ENCODE results near the gene UROC1. TPM values are rescaled to one million over a fixed set of nuclear protein-coding genes. Genes with fewer than 3 reads are reported as not detected.

Gene UROC1
- total RNA-seq, 1 donor from 2014 or later = not detected

GRCh38 chr3:126454437-126455198 is 63.0 kb downstream of the UROC1 start:
- no peak for DNase-seq
- intact Hi-C loops (cut with micrococcal nuclease) = no loop called here
- ATAC-seq = no peak

DNA sequence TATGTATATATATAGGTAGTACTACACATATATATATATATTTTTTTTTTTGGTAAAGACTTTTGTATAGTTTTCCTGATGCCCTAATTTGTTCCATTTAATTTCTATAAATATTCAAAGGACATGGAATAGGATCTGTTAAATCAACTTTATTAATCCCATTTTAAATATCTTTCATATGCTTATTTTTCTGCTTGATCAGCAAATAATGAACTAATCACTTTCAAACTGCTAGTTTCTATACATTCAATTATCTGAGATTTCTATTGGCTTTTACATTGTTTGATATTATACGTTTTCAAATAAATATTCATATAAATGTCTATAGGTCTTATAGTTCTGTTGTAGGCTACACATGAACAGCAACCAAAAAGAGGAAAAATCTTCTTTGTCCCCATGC is 63.5 kb downstream of the UROC1 start:
- intact Hi-C loops (cut with micrococcal nuclease) = no loop called here
- ATAC-seq (no peak), DNase-seq (no peak)

DNA sequence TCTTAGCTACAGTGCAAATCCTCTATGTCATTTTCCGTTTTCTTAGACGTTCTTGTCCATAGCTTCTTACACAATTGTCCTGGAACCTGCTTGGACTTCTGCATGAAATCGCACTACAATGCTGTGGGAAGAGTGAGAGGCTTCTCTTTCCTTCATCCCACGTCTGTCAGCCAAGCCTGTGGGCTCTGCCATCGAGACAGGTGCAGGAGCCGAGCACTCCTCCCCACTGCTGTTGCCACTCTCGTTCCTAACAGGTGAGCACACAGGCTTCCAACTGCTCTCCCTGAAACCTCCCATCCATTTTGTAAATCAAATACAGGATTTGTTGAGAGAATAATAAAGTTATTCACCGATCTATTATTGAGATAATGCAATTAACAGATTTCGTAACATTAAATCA is 65.4 kb downstream of the UROC1 start:
- ATAC-seq = no peak
- no peak for DNase-seq
- intact Hi-C loops (cut with micrococcal nuclease) = no loop called here

GRCh38 chr3:126451511-126451910 is 66.1 kb downstream of the UROC1 start:
- ATAC-seq (peak; percentile 34), DNase-seq (no peak)
- intact Hi-C loops (cut with micrococcal nuclease) = no loop called here

DNA sequence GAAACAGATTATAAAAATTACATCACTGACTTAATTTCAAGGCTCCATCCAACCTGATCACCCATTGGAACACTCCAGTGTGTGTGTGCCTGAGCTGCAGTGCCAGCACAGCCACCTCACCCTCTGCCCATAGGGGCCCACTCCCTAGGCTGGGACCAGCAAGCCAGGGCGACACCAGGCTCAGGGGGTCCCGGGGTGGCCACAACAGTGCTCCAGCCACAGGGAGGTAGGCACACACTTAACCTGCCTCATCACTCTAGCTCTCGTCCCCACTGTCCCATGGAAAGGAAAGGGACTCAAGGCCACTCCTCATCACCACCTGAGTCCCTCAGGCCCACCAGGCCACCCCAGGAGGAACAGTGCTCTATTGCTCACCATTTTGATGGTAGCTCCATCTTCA is 66.8 kb downstream of the UROC1 start:
- DNase-seq = no peak

DNA sequence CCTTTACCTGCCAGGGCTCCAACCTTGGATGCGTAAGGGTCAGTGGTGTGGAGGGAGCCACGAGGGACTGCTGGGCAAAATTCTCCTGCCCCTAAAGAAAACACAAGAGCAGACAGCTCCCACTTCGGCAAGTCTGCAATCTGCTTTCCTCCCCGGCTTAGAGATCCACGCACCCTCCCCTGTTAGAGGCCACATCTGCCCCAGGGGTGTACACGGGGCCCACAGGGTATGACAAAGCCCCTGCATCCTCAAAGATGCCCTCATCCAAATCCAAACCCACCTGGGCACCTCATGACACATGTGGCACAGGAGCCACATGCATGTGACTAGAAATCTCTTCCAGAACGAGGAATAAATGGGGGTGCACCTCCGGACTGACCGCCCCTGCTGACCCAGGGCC is 67.4 kb downstream of the UROC1 start:
- ATAC-seq (no peak), DNase-seq (no peak)
- intact Hi-C loops (cut with micrococcal nuclease) = no loop called here

More for the DNA sequence above, 66.8 kb downstream of the UROC1 start:
- intact Hi-C loops (cut with micrococcal nuclease) = no loop called here
- ATAC-seq = no peak

GRCh38 chr3:126449621-126450051 is 67.9 kb downstream of the UROC1 start:
- ATAC-seq = no peak
- no peak for DNase-seq
- intact Hi-C loops (cut with micrococcal nuclease) = no loop called here

- ATAC-seq = no peak
- intact Hi-C loops (cut with micrococcal nuclease) = no loop called here
- DNase-seq = no peak
Observed at GRCh38 chr3:126448893-126449180, 68.7 kb downstream of the UROC1 start.

- intact Hi-C loops (cut with micrococcal nuclease) = no loop called here
- ATAC-seq (no peak), DNase-seq (no peak)
Observed at GRCh38 chr3:126448136-126448892, 69.3 kb downstream of the UROC1 start.

GRCh38 chr3:126447456-126448106 is 70.0 kb downstream of the UROC1 start:
- ATAC-seq = no peak
- no peak for DNase-seq
- intact Hi-C loops (cut with micrococcal nuclease) = no loop called here

GRCh38 chr3:126446791-126447190 is 70.8 kb downstream of the UROC1 start:
- DNase-seq (no peak), ATAC-seq (no peak)
- intact Hi-C loops (cut with micrococcal nuclease) = no loop called here

DNA sequence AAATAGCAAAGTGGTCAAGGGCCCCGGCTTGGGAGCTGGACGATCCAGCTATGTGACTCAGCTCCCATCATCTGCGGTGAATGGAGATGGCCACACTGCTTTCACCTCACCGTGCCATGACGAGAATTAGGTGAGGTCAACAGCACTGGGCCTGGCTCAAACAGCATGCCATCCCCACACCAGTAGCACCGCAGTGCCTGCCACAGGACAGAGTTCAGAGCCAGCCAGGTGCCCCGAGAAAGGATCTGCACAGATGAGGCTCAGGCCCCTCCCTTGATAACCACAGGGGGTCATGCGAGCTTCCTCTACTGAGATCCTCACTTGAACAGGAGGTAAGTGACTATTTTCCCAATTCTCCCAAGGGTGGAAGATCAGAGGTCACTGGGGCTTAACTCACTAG is 71.3 kb downstream of the UROC1 start:
- intact Hi-C loops (cut with micrococcal nuclease) = no loop called here
- DNase-seq (no peak), ATAC-seq (no peak)

DNA sequence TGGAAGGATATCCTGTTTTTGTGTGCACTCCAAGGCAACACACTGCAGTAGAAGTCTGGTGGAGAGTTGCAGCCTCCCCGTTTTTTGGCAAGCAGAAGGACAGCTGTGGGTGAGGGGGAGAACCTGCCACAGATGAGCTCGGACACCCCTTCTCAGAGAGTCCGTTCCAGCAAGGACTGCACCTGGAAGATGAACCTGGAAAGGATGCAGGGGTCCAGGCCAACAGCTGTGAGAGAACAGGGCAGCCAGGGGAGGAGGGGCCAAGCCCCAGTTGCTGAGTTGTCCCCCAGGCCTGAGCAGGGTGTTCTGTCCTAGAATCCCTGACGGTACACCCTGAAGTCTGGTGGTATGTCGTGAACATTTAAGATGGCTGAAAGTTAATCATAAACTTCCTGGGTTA is 72.1 kb downstream of the UROC1 start:
- ATAC-seq (no peak), DNase-seq (no peak)
- intact Hi-C loops (cut with micrococcal nuclease) = no loop called here

GRCh38 chr3:126442856-126443242 is 74.7 kb downstream of the UROC1 start:
- DNase-seq = no peak
- intact Hi-C loops (cut with micrococcal nuclease) = no loop called here
- no peak for ATAC-seq

- intact Hi-C loops (cut with micrococcal nuclease) = no loop called here
- ATAC-seq (peak; percentile 71), DNase-seq (peak; percentile 77)
Observed at GRCh38 chr3:126442094-126442855, 75.3 kb downstream of the UROC1 start.

DNA sequence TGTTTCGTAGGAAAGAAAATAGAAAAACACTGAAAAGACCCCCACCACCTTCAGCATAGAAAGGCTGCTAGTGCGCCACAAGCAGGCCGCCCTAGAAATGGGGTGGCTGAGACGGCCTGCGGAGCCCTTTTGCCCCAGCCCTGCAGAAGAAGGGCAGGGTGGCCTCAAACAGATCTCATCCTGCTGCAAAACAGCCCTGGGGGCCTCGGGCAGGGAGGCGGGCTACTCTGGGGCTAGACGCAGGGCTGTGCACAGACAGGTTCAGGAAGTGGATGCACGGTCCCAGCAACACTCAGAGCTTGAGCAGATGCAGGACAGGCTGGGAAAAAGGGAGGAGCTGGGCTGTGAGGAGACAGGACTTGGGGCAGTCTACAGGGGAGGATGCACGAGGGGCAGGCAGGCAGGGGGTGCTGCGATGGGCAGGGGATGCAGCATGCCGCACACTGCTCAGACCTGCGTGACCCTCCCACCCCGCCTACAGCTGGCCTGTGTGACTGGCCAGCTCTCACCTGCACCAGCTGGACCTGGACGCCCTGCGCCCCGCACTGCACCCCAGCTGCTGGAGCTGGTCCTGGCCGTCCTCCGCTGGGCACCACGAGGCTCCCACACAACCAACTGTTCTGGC is 76.2 kb downstream of the UROC1 start:
- no peak for DNase-seq
- intact Hi-C loops (cut with micrococcal nuclease) = no loop called here
- ATAC-seq = no peak

DNA sequence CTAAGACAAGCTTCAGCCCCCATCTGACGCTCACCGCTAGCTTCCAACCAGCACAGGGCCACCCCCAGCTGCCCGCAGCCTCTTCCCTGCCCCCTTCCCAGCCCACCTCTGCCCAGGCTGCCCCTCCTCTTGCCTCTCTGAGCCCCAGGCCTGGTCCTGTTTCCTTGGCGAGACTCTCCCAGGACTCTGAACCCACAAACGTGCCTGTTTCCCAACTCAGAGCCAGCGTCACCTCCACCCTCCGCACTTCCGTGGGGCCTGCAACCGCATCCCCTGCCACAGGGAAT is 76.9 kb downstream of the UROC1 start:
- intact Hi-C loops (cut with micrococcal nuclease) = no loop called here
- ATAC-seq = no peak
- no peak for DNase-seq

GRCh38 chr3:126439968-126440708 is 77.4 kb downstream of the UROC1 start:
- no peak for ATAC-seq
- intact Hi-C loops (cut with micrococcal nuclease) = no loop called here
- DNase-seq = no peak
